GM19324 (cell line): ENCODE results near the gene CNDP2.
"Not testable (repeated sequence)": the region's sequence is repeated elsewhere in the genome, so short reads cannot be mapped to it uniquely, and the experiment has no call there.

Experiments used
- ATAC-seq: cut with Tn5 transposase; IDR thresholded peaks from one replicate; pipeline ENCODE4 v1.9.1; 2021; ENCODE audit warnings: mild to moderate bottlenecking, moderate library complexity; ENCODE audit not compliant: unreplicated experiment, low FRiP score

Gene CNDP2

GRCh38 chr18:74498712-74499627 is 2.8 kb downstream of the CNDP2 start:
- peak; percentile 27 for ATAC-seq

GRCh38 chr18:74499633-74500032 is 3.5 kb downstream of the CNDP2 start:
- ATAC-seq, result peak; percentile 16

GRCh38 chr18:74500372-74500771 is 4.2 kb downstream of the CNDP2 start:
- no peak for ATAC-seq

GRCh38 chr18:74500774-74501173 is 4.6 kb downstream of the CNDP2 start:
- ATAC-seq, result not testable (repeated sequence)

- ATAC-seq, result no peak
These were observed 5.2 kb downstream of the CNDP2 start for GRCh38 chr18:74501386-74501785.

- ATAC-seq, result no peak
These were observed 7.0 kb downstream of the CNDP2 start for GRCh38 chr18:74503137-74503536.

GRCh38 chr18:74505776-74506175 is 9.6 kb downstream of the CNDP2 start:
- no peak for ATAC-seq

- ATAC-seq, result no peak
These were observed 10.4 kb downstream of the CNDP2 start for GRCh38 chr18:74506448-74507084.

- no peak for ATAC-seq
These were observed 11.1 kb downstream of the CNDP2 start for GRCh38 chr18:74507097-74507881.

- ATAC-seq, result no peak
These were observed 11.8 kb downstream of the CNDP2 start for GRCh38 chr18:74507927-74508326.

GRCh38 chr18:74508366-74508765 is 12.2 kb downstream of the CNDP2 start:
- ATAC-seq, result no peak

- ATAC-seq, result no peak
These were observed 12.7 kb downstream of the CNDP2 start for GRCh38 chr18:74508821-74509225.

- ATAC-seq, result no peak
These were observed 13.9 kb downstream of the CNDP2 start for GRCh38 chr18:74509856-74510769.

- no peak for ATAC-seq
These were observed 14.6 kb downstream of the CNDP2 start for GRCh38 chr18:74510770-74511095.

- ATAC-seq, result no peak
These were observed 15.7 kb downstream of the CNDP2 start for GRCh38 chr18:74511823-74512222.

- no peak for ATAC-seq
These were observed 16.3 kb downstream of the CNDP2 start for GRCh38 chr18:74512321-74513053.

- ATAC-seq, result no peak
These were observed 17.2 kb downstream of the CNDP2 start for GRCh38 chr18:74513149-74513882.

GRCh38 chr18:74513883-74514205 is 17.7 kb downstream of the CNDP2 start:
- no peak for ATAC-seq
